ENCODE measurements around the gene RGR. TPM values are rescaled to one million over a fixed set of nuclear protein-coding genes. Genes with fewer than 3 reads are reported as not detected.

RGR gene, protein sequence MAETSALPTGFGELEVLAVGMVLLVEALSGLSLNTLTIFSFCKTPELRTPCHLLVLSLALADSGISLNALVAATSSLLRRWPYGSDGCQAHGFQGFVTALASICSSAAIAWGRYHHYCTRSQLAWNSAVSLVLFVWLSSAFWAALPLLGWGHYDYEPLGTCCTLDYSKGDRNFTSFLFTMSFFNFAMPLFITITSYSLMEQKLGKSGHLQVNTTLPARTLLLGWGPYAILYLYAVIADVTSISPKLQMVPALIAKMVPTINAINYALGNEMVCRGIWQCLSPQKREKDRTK
- not detected for total RNA-seq

DNA sequence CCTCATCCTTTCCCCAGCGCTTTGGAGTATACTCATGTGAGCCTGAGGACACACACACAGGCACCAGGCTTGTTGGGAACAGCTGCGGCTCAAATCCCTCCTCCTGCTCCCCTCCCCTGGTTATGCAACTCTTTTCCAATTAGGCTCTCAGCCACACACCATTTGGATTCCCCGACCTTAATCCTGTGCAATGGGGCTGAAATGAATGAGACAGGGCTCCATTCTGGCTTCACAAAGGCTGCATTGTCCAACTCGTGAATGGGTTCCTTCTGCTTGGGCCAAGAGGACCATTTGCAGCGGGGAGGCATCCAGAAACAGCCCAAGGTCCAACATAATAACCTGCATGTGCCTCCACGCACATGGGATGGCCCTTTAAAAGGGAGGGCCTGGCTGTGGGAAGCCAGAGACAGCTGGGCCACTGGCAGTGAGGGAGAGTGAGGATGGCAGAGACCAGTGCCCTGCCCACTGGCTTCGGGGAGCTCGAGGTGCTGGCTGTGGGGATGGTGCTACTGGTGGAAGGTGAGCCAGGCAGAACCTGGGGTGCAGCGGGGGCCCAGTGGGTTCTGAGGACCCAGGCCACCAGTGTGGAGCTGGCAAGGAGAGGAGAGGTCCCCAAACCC lies at the start of gene RGR:
Gene RGR, plus strand, starts transcription at position 403 of the 620 bp plus-strand sequence. Its CDS starts 38 bp downstream, at position 441.
- no peak for DNase-seq (ENCODE audit: low read depth in 2 of 3, low spot score in 2 of 3)

DNA sequence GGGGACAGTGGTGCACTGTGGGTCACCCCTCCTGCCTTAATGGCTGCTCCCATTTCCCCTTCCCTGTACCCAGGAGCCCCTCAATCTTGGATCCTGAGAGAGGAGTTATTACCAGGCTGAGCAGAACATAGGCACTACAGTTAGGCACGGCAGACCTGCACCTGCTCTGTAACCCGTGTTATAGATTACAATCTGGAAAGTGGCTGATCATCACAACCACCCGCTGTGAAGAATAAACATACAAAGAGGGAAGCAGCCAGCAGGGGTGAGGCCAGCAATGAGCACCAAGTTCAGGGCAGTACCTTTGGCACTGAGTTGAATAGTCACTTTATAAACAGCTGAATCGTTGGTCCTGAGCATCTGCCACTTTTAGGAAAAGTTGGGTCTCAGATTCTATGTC lies 48.8 kb upstream of the RGR start:
- peak in 1 of 3 donors; percentile 24 for DNase-seq (ENCODE audit: low read depth in 2 of 3, low spot score in 2 of 3)

DNA sequence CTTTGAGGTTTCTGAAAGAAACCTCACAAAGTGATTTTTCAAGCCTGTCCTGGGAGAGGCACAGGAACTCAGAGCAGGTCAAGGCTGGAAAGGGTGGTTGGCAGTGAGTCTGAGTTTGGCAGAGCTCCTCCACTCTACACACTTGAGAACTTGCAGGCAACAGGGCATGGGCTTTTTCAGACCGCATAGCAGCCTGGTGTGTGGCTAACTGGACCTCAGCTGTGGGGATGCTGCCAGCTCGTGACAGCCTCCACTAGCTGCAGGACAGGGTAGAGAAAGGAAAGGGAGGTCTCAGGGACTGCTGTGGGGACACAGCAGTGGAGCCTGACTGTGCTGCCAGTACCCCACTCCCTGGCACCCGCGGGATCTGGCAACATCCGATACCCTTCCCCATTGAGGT lies 47.9 kb upstream of the RGR start:
- DNase-seq (ENCODE audit: low read depth in 2 of 3, low spot score in 2 of 3), result no peak

DNA sequence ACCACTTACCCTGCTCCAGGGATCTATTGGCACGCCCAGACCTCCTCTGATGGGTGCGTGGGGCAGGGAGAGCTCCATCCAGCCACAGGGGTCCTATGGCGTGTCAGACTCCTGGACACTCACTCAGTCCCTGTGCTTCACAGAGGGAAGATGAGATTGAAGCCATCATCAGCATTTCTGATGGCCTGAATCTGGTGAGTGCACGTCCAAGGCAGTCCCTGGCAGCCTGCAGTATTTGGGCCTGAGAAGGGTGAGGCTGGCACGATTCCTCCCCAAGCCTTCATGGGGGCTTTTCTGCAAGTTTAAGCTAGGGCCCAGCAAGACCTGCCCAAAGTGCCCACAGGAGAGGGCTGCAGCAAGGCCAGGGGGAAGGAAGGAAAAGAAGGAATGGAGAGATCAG lies 47.2 kb upstream of the RGR start:
- no peak for DNase-seq (ENCODE audit: low read depth in 2 of 3, low spot score in 2 of 3)

DNA sequence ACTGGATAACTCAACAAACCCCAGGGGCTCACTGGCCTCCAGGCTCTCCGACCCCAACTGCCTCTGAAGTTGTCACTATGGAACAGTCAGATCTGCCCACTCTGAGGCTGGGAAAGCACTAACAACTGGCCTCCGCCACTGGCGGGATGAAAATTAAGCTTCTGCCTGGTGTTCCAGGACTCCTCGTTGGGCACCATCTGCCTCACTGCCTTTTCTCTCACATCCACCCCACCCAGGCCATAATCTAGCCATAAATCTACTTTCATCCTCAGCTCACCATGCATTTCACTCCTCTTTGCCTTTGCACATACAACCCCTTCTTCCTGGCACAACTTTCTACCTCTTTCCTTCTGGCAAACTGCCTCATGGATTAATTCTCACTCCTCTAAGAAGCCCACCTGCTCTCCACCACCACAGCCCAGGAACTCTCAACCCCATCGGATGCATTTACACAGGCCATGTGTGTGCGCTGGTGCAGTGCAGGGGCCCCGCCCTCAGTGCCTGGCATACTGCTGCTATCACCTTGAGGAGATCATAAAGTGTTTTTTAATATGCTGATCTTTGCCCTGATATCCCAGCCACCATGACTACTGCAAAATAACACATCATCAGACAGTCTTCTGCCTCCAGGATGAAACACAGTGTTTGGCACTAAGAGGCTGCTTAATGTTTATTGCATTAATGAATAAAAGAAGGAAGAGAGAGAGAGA lies 46.5 kb upstream of the RGR start:
- no peak for DNase-seq (ENCODE audit: low read depth in 2 of 3, low spot score in 2 of 3)

DNA sequence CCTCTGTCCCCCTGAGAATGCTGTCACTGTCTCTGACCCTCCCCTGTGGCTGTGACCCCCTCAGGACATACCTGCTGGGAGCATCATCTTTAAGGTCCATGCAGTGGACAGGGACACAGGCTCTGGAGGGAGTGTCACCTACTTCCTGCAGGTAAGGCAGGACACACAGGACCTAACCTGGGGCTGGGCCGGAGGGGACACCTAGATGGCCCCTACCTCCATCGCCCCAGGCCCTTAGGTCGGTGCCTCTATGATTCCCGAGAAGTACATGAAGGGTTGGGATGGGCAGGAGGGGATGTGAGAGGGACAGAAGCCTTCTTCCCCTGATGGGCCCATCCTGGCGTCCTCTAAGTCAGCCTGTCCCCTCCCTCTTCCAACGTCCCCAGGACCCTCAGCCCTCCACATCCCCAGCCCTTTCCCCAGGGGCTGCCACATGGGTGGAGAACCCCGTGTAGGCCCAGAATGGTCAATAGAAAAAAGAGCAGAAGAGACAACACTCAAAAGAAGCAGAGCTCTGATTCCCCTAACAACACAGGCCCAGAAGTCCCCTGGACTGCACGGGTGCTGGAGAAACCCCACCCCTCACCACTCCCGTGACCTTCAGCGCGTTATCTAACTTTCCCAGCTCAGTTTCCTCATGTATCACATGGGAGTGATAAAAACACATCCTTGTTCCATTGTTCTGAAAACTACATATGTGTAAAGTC lies 44.2 kb upstream of the RGR start:
- DNase-seq (ENCODE audit: low read depth in 2 of 3, low spot score in 2 of 3), result no peak

DNA sequence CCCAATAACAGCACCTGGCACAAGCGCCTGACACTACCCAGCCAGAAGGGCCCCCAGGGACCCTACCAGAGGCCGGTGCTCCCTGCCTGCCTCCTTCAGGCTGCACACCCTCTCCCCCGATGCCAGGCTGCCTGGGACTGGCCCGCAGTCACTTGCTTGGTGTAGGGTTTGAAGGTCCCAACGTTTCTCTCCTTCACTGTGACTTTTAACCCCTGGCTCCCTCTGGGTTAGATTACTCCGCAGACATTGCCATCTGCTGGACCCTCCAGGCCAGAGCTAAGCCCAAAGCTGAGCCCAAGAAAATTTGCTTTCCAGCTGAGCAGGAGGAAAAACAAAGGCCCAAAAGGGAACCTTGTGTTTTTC lies 43.6 kb upstream of the RGR start:
- no peak for DNase-seq (ENCODE audit: low read depth in 2 of 3, low spot score in 2 of 3)

DNA sequence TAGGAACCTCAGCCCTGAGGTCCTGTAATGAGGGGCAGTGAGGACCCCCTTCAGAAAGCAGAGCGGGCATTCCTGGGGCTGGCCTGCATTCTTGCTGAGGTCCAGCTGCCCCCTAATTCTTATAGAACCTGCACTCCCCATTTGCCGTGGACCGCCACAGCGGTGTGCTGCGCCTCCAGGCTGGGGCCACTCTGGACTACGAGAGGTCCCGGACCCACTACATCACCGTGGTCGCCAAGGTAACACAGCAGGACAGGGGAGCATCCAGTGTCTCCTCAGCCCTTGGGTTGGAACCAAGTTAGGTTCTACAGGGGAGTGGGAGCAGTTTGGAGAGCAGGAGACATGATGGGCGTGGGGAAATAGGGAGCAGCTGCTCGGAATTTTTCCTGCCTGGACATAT lies 43.2 kb upstream of the RGR start:
- DNase-seq (ENCODE audit: low read depth in 2 of 3, low spot score in 2 of 3), result no peak

DNA sequence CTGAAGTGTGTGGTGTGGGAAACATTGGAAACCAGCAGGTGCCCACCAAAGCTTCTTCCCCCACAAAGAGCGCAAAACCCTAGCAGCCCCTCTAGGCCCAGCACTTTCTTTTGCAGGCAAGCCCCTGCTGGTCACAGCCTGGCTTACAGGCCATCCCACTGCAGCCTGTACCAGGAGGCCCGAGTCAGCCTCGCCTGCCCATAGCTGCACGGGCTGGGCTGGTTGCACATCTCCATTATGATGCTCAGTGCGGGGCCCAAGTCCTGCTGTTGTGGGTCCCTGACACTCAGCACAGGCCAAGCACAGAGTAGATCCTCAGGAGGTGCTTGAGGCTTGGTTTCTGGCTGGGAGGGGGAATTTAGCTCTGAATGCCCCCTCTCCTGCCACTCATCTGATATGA lies 42.5 kb upstream of the RGR start:
- no peak for DNase-seq (ENCODE audit: low read depth in 2 of 3, low spot score in 2 of 3)

DNA sequence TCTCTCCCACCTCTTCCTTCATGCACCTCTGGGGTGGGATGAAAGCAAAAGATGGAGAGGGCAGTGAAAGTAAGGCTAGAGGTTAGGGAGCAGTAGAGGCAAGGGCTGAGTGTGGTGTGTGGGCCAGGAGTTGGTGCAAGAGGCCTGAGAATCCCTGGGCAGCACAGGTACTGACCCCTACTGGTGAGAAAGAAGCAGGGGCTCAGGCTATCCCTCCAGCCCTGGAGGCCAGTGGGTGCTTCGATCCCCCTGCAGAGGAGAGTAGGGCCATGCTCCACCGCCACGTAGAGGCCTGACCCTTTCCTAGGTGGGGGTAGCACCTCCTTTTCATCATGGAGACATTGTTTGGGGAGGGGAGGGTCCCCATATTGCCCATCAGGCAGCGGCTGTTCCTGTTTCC lies 40.7 kb upstream of the RGR start:
- no peak for DNase-seq (ENCODE audit: low read depth in 2 of 3, low spot score in 2 of 3)

DNA sequence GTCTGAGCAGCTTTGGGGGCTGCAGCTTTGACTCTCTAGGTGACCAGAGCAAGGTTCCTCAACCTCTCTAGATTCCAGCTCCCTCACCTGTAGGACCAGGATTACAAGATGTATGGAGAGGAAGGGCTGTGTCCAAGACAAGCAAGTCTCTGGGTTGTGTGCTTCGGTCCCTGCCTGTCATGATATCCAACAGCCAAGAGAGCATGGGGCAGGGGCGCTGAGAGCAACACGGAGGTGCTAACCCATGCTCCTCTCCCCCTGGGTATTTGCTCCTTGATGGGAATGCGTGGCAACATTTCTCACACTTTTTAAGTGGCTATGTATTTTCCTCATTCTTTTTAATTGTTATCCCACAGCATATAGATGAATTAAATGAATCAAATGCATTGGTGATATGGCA lies 40.2 kb upstream of the RGR start:
- DNase-seq (ENCODE audit: low read depth in 2 of 3, low spot score in 2 of 3), result no peak

DNA sequence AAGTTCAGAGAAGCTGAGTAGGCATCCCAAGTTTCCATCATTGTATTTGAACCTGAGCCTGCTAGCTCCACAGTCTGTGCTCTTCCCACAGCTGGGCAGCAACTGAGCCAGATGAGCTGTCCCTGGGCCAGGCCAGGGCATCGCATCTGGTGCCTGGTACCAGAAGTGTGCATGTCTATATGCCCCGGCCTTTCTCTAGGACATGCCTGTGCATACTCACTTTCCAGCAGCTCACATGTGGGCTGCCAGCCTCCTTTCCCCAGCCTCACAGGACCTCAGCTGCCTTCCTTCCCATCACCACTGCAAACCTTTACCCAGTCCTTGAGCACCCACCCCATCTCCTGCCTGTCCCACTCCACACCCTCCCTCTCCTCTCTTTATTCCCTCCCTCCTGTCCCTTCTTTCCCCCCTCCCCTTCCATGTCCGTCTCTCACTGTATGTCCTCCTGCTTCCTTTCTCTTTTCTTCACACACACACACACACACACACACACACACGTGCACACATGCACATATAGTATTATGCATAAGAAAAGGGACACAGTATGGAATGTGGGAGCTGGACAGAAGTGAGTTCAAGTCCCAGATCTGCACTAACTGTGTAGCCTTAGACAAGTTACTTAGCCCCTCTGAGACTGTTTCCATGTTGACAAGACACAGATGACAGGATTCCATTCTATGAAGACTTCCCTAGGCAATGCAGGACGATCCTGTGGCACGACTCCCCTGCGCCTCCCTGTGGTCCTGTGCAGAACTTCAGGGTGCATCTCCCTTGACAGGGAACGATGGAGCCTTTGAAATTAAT lies 39.6 kb upstream of the RGR start:
- peak in 2 of 3 donors; percentile 44 to 71 for DNase-seq (ENCODE audit: low read depth in 2 of 3, low spot score in 2 of 3)

DNA sequence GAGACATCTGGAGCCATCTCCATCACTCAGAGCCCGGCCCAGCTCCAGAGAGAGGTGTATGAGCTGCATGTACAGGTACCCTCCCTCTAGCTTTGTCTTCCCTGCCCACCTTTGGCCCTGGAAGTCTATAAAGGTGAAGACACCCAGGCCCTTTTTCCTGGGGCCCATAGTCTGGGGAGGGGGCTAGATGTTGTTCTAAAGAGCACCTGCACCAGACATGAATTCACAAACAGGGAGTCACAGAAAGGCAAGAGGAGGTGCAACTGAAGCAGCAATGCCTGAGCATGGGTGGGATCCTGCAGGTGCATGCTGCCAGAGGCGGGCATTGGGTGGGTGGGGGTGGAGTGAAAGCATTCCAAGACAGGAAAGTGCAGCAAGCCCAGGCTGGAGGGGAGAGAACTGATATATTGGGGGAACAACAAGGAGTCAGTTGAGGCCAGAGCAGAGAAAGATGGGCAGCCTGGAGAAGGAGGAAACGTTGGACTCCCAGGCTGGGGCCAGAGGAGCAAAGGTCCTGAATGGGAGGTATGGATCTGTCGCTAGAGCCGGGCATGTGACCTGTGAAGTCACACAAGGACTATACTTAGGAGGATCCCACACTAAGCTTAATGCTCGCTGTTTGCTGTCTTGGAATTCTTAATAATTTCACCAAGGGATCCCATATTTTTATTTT lies 38.9 kb upstream of the RGR start:
- DNase-seq (ENCODE audit: low read depth in 2 of 3, low spot score in 2 of 3), result no peak

DNA sequence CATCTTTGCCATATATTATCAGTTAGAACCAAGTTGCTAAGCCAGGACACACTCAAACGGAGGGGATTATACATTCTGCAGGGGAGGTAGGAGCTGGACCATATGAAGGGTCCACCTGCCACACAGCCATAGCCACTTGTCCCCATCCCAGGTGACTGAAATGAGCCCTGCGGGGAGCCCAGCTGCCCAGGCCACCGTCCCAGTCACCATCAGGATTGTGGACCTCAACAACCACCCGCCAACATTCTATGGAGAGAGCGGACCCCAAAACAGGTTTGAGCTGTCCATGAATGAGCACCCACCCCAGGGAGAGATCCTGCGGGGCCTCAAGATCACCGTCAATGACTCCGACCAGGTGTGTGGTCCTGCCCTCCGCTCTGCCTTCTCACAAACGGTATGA lies 36.8 kb upstream of the RGR start:
- DNase-seq (ENCODE audit: low read depth in 2 of 3, low spot score in 2 of 3), result no peak

DNA sequence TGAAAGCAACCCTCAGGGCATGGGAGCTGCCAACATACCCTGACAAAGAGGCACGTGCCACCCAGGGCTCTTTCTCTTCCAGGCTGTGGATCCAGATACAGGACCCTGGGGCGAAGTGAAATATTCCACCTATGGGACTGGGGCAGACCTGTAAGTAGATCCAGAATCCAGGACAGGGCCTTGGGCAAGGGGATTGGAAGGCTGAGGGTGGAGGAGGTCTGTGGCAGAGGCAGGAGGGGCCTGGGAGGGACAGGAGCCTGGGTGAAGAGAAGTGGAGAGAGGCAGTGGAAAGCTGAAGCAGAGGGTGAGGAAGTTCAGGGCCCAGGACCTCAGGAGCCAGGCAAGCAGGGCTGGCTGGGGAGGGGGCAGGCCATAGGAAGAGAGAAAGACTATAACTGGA lies 33.3 kb upstream of the RGR start:
- DNase-seq (ENCODE audit: low read depth in 2 of 3, low spot score in 2 of 3), result no peak

DNA sequence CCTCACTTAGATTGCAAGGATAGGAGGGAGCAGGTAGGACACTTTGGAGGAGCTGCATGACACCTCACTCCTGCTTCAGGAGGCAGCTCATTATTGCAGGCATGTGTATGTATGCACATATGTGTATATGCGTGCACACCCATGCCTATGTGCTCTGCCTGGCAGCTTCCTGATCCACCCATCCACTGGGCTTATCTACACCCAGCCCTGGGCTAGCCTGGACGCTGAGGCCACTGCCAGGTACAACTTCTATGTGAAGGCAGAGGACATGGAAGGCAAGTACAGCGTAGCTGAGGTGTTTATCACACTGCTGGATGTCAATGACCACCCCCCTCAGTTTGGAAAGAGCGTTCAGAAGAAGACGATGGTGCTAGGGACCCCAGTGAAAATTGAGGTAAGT lies 32.8 kb upstream of the RGR start:
- DNase-seq (ENCODE audit: low read depth in 2 of 3, low spot score in 2 of 3), result no peak

DNA sequence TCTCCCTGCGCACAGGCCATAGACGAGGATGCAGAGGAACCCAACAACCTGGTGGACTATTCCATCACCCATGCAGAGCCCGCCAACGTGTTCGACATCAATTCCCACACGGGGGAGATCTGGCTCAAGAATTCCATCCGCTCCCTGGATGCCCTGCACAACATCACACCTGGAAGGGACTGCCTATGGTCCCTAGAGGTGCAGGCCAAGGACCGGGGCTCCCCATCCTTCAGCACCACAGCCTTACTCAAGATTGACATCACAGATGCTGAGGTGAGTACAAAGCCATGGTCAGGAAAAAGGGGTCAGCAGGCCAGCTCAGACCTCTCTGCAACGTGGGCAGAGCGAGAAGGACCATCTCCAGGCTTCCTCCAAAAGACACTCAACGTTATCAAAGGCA lies 31.8 kb upstream of the RGR start:
- no peak for DNase-seq (ENCODE audit: low read depth in 2 of 3, low spot score in 2 of 3)

DNA sequence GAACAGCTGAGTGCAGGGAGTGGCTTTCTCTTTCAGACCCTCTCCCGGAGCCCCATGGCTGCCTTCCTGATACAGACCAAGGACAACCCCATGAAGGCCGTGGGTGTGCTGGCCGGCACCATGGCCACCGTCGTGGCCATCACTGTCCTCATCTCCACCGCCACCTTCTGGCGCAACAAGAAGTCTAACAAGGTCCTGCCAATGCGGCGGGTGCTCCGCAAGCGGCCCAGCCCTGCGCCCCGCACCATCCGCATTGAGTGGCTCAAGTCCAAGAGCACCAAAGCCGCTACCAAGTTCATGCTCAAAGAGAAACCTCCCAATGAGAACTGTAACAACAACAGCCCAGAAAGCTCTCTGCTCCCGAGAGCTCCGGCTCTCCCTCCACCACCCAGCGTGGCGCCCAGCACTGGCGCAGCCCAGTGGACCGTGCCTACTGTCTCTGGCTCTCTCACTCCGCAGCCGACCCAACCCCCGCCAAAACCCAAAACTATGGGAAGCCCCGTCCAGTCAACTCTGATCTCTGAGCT lies 30.7 kb upstream of the RGR start:
- no peak for DNase-seq (ENCODE audit: low read depth in 2 of 3, low spot score in 2 of 3)

DNA sequence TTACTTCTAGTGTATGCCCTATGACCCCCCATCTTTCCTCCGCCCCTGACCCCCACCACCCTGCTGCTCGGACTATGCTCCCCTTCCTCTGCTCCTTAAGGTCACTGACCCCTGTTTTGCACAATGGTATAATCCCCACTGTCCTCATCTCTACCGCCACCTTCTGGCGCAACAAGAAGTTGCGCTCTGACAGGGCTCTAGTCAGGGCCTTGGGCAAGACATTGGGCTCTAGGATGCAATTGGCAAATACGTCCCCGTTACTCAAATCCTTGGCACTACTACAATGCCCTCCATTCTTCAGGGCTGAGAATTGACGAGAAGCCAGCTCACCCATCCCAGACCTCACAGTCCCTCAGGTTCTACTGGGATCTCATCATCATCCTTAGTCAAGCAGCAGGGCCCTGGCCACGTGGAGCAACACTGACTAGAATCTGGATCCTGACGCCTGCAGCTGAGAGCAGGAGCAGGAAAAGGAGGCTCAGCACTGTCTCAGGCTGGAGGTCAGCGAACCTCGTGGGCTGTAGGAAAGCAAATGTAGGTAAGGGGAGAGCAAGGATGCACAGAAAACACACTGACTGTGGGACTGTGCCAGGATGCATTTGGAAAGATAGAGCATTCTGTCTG lies 30.1 kb upstream of the RGR start:
- DNase-seq (ENCODE audit: low read depth in 2 of 3, low spot score in 2 of 3), result peak in 2 of 3 donors; percentile 32 to 49

All from hematopoietic multipotent progenitor cell (in vitro differentiated cells).